Neural cell (in vitro differentiated cells): Measurements from ENCODE around the gene TRAPPC3. TPM values are rescaled to one million over a fixed set of nuclear protein-coding genes. Genes with fewer than 3 reads are reported as not detected.

Experiments
- H2AFZ ChIP-seq: fragments of 200-600, 300-800 bp; sonication (generic), shearing (Covaris generic); 2 replicates; pipeline ENCODE4 v1.6.0; 2014; ENCODE audit warnings: low read depth, mild to moderate bottlenecking, antibody characterized with exemption, low read length, moderate library complexity
- H3F3A ChIP-seq: fragments of 200-600 bp; shearing (Covaris generic); 2 replicates; pipeline ENCODE4 v1.6.1; 2016; ENCODE audit warnings: mild to moderate bottlenecking, moderate library complexity, mixed read lengths, antibody characterized with exemption, low read length; ENCODE audit not compliant: insufficient read depth, poor library complexity, severe bottlenecking
- H3K27ac ChIP-seq: fragments of 200-600, 300-800 bp; sonication (generic), shearing (Covaris generic); 2 replicates; pipeline ENCODE4 v1.5.1; 2014; ENCODE audit warnings: mild to moderate bottlenecking, low read length, moderate library complexity
- H3K27me3 ChIP-seq: fragments of 300-800, 200-600 bp; sonication (generic), shearing (Covaris generic); 2 replicates; pipeline ENCODE4 v1.6.0; 2014; ENCODE audit warnings: mild to moderate bottlenecking, low read depth, low read length, moderate library complexity; ENCODE audit not compliant: insufficient read depth
- H3K36me3 ChIP-seq: fragments of 300-800, 200-600 bp; sonication (generic), shearing (Covaris generic); 2 replicates; pipeline ENCODE4 v1.5.1; 2014; ENCODE audit warnings: mild to moderate bottlenecking, antibody characterized with exemption, low read length, moderate library complexity; ENCODE audit not compliant: insufficient read depth
- H3K4me2 ChIP-seq: fragments of 300-800, 200-600 bp; sonication (generic), shearing (Covaris generic); 2 replicates; pipeline ENCODE4 v1.6.0; 2014; ENCODE audit warnings: mild to moderate bottlenecking, low read length
- H3K4me3 ChIP-seq: fragments of 300-800, 200-600 bp; sonication (generic), shearing (Covaris generic); 2 replicates; pipeline ENCODE4 v1.5.1; 2014; ENCODE audit warnings: mild to moderate bottlenecking, low read length, moderate library complexity
- H3K79me2 ChIP-seq: fragments of 200-600 bp; shearing (Covaris generic); replicated peaks from 2 replicates; pipeline ENCODE4 v1.6.0; 2014; ENCODE audit warnings: mild to moderate bottlenecking, low read length, moderate library complexity; ENCODE audit not compliant: insufficient read depth
- H3K9ac ChIP-seq: fragments of 300-800, 200-600 bp; sonication (generic), shearing (Covaris generic); 2 replicates; pipeline ENCODE4 v1.6.1; 2016; ENCODE audit warnings: mild to moderate bottlenecking, low read length, mixed read lengths
- H3K9me2 ChIP-seq: fragments of 200-600 bp; shearing (Covaris generic); 2 replicates; pipeline ENCODE4 v1.6.1; 2016; ENCODE audit warnings: mild to moderate bottlenecking, low read length, mixed read lengths; ENCODE audit not compliant: insufficient read depth
- H3K9me3 ChIP-seq: fragments of 200-600, 300-800 bp; sonication (generic), shearing (Covaris generic); 2 replicates; pipeline ENCODE4 v1.6.1; 2016; ENCODE audit warnings: mild to moderate bottlenecking, mixed run types, low read length, moderate library complexity, mixed read lengths
- H4K20me1 ChIP-seq: fragments of 200-600 bp; shearing (Covaris generic); 2 replicates; pipeline ENCODE4 v1.6.1; 2016; ENCODE audit warnings: mild to moderate bottlenecking, mixed run types; ENCODE audit not compliant: insufficient read depth
- CTCF ChIP-seq: fragments of 450-650 bp; IDR thresholded peaks from 2 replicates; pipeline ENCODE4 v1.5.1; 2014; ENCODE audit warnings: antibody characterized with exemption, mild to moderate bottlenecking, moderate library complexity; ENCODE audit not compliant: poor library complexity, severe bottlenecking
- EP300 ChIP-seq: fragments of 450-650 bp; conservative IDR thresholded peaks from 2 replicates; pipeline ENCODE4 v1.6.1; 2014; ENCODE audit warnings: antibody characterized with exemption, mild to moderate bottlenecking, moderate library complexity; ENCODE audit not compliant: poor library complexity, severe bottlenecking
- EZH2 ChIP-seq: fragments of 200-600, 300-800 bp; shearing (Covaris generic), sonication (generic); IDR thresholded peaks from 2 replicates; pipeline ENCODE4 v1.6.1; 2014; ENCODE audit warnings: antibody characterized with exemption, low read length, borderline replicate concordance, mild to moderate bottlenecking; ENCODE audit not compliant: insufficient read depth, poor library complexity, severe bottlenecking
- MXI1 ChIP-seq: fragments of 450-650 bp; conservative IDR thresholded peaks from 2 replicates; pipeline ENCODE4 v1.6.1; 2014; ENCODE audit warnings: antibody characterized with exemption, mild to moderate bottlenecking; ENCODE audit not compliant: poor library complexity, severe bottlenecking
- POLR2AphosphoS5 ChIP-seq: IDR thresholded peaks from 2 replicates; pipeline ENCODE4 v1.6.1; 2012
- RAD21 ChIP-seq: fragments of 450-650 bp; conservative IDR thresholded peaks from 2 replicates; pipeline ENCODE4 v1.6.1; 2014; ENCODE audit warnings: antibody characterized with exemption, mild to moderate bottlenecking, moderate library complexity
- SMC3 ChIP-seq: fragments of 450-650 bp; conservative IDR thresholded peaks from 2 replicates; pipeline ENCODE4 v1.6.1; 2014; ENCODE audit warnings: antibody characterized with exemption, mild to moderate bottlenecking, moderate library complexity; ENCODE audit not compliant: poor library complexity
- TAF1 ChIP-seq: IDR thresholded peaks from 2 replicates; pipeline ENCODE4 v1.6.1; 2012; ENCODE audit warnings: low read depth
- polyA plus RNA-seq: library from polyadenylated mRNA; depleted of rRNA; stranded (reverse); fragments of >200 nt; gene quantifications from 2 replicates; pipeline ENCODE4 v1.2.3, GENCODE V29; 2014
- TF ChIP-seq, protein P1 (sequence below): IDR thresholded peaks from 2 replicates; pipeline ENCODE4 v1.6.1; 2012; ENCODE audit warnings: borderline replicate concordance

The TRAPPC3 gene
- polyA plus RNA-seq, 1 donor from 2014 or later: 278 TPM

DNA sequence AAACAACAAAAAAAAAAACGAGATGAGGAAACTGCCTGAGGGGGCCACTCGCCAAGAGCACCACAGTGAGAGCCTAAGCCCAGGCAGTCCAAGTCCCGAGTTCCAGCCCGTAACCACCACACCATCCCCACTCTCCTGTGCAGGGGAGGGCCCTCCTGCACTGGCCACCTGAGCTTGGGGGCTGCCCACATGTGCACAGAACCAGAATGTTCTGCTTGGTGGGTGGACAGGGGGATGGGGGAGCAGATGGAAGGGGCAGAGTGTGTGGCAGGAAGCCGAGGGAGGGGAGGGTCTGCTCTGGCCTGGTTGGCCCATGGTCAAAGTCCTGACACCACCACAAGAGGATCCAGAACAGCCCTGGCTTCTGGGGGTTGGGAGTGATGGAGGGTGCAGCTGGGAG is 43.0 kb downstream of the TRAPPC3 start (continued):
- TF ChIP-seq, protein P1, sequence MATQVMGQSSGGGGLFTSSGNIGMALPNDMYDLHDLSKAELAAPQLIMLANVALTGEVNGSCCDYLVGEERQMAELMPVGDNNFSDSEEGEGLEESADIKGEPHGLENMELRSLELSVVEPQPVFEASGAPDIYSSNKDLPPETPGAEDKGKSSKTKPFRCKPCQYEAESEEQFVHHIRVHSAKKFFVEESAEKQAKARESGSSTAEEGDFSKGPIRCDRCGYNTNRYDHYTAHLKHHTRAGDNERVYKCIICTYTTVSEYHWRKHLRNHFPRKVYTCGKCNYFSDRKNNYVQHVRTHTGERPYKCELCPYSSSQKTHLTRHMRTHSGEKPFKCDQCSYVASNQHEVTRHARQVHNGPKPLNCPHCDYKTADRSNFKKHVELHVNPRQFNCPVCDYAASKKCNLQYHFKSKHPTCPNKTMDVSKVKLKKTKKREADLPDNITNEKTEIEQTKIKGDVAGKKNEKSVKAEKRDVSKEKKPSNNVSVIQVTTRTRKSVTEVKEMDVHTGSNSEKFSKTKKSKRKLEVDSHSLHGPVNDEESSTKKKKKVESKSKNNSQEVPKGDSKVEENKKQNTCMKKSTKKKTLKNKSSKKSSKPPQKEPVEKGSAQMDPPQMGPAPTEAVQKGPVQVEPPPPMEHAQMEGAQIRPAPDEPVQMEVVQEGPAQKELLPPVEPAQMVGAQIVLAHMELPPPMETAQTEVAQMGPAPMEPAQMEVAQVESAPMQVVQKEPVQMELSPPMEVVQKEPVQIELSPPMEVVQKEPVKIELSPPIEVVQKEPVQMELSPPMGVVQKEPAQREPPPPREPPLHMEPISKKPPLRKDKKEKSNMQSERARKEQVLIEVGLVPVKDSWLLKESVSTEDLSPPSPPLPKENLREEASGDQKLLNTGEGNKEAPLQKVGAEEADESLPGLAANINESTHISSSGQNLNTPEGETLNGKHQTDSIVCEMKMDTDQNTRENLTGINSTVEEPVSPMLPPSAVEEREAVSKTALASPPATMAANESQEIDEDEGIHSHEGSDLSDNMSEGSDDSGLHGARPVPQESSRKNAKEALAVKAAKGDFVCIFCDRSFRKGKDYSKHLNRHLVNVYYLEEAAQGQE: no peak

DNA sequence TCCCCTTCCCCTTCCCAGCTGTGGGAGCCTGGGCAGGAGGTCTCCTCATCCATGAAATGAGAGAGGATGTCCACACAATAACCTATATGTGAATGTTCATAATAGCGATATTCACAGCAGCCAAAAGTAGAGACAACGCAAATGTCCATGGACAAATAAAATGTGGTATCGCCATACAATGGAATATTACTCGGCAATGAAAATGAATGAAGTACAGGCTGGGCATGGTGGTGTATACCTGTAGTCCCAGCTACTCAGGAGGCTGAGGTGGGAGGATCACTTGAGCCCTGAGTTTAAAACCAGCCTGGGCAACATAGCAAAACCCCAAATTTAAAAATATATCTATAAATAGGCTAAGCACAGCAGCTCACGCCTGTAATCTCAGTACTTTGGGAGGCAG is 47.7 kb downstream of the TRAPPC3 start:
- TF ChIP-seq, protein P1: no peak
- Histone ChIP-seq H3K36me3 (no peaks in the 10 kb centered on the region), H3K27me3 (no peaks in the 10 kb centered on the region), H3K4me2 (no peak overlapping the region), H3F3A (no peaks in the 10 kb centered on the region), H3K79me2 (no peaks in the 10 kb centered on the region), H3K9ac (no peak overlapping the region), H3K9me2 (no peaks in the 10 kb centered on the region), H2AFZ (no peak overlapping the region), H3K9me3 (no peaks in the 10 kb centered on the region), H3K4me3 (no peak overlapping the region), H4K20me1 (no peaks in the 10 kb centered on the region), H3K27ac (no peak overlapping the region)

DNA sequence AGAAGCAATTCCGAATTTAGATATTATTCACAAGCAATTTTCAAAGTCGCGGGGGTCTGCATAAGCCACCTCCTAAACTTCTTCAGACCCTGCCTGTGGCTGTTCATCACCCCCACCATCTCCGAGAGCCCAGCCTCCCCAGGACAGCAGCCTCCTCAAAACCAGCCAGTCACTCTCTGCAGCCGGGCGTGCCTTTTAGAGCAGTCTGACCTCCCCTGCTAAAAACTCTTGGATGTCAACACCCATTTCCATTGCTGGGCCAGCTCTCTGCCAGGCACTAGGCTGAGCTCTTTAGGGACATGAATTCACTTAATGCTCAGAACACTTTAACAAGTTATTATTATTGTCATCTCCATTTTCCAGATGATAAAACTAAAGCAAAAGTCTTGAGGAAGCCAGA is 48.9 kb downstream of the TRAPPC3 start:
- no peak overlapping the region for H2AFZ ChIP-seq
- H3F3A ChIP-seq: no peaks in the 10 kb centered on the region
- no peak overlapping the region for H3K27ac ChIP-seq
- no peak overlapping the region for H3K4me2 ChIP-seq
- H3K9me2 ChIP-seq: no peaks in the 10 kb centered on the region
- H3K9ac ChIP-seq: no peak overlapping the region
- H3K27me3 ChIP-seq: no peaks in the 10 kb centered on the region
- TF ChIP-seq EP300: no peak
- TF ChIP-seq TAF1: no peak
- TF ChIP-seq, protein P1: no peak
- TF ChIP-seq CTCF: no peak
- no peak for TF ChIP-seq SMC3
- no peak for TF ChIP-seq EZH2
- no peak for TF ChIP-seq POLR2AphosphoS5
- TF ChIP-seq RAD21: no peak
- no peak for TF ChIP-seq MXI1
- no peaks in the 10 kb centered on the region for H3K36me3 ChIP-seq
- H4K20me1 ChIP-seq: no peaks in the 10 kb centered on the region
- no peak overlapping the region for H3K4me3 ChIP-seq
- H3K9me3 ChIP-seq: no peaks in the 10 kb centered on the region
- no peaks in the 10 kb centered on the region for H3K79me2 ChIP-seq
